HG02870 (cell line): ENCODE results near the gene MYLK.
"Not testable (repeated sequence)": the region's sequence is repeated elsewhere in the genome, so short reads cannot be mapped to it uniquely, and the experiment has no call there.

ENCODE experiments used
- ATAC-seq: cut with Tn5 transposase; IDR thresholded peaks from one replicate; pipeline ENCODE4 v1.9.1; 2021; ENCODE audit warnings: mild to moderate bottlenecking, moderate library complexity; ENCODE audit not compliant: unreplicated experiment

The MYLK gene

GRCh38 chr3:123606527-123606926, 277.6 kb downstream of the MYLK start:
- ATAC-seq, result no peak

DNA sequence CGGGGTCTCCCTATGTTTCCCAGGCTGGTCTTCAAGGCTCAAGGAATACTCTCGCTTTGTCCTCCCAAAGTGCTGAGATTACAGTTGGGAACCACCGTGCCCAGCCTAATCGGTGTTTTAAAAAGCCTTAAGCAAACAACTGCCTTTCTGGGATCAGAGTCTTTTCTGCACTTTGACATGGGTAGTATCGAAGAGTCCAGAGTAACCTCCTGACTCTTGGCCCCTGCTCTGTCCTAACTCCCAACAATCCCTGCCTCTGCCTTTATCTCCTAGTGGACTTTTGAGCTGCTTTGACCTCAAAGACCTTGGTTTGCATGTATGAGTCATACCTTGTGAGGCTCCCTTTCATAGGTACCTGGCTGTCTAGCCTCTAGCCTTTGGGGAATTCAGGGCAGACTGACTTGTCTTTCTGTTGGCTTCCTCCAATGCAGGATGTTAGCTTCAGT, 278.3 kb downstream of the MYLK start:
- peak; percentile 65 for ATAC-seq

GRCh38 chr3:123603153-123603552, 281.0 kb downstream of the MYLK start:
- ATAC-seq, result not testable (repeated sequence)

GRCh38 chr3:123602325-123602724, 281.8 kb downstream of the MYLK start:
- ATAC-seq, result no peak

DNA sequence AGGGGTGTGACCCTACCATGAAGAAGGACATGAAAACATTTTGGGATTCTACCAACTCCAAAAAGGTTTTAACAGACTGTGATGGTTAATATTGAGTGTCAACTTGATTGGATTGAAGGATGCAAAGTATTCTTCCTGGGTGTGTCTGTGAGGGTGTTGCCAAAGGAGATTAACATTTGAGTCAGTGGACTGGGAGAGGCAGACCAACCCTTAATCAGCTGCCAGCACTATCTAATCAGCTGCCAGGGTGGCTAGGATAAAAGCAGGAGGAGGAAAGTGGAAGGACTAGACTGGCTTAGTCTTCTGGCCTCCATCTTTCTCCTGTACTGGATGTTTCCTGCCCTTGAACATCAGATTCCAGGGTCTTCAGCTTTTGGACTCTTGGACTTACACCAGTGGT, 283.3 kb downstream of the MYLK start:
- not testable (repeated sequence) for ATAC-seq

- no peak for ATAC-seq
These were observed 286.6 kb downstream of the MYLK start for GRCh38 chr3:123597561-123597960.

GRCh38 chr3:123595396-123596180, 288.5 kb downstream of the MYLK start:
- no peak for ATAC-seq

GRCh38 chr3:123593381-123593780, 290.8 kb downstream of the MYLK start:
- no peak for ATAC-seq

GRCh38 chr3:123590685-123591450, 293.3 kb downstream of the MYLK start:
- ATAC-seq, result no peak

- no peak for ATAC-seq
These were observed 296.7 kb downstream of the MYLK start for GRCh38 chr3:123587401-123587800.

DNA sequence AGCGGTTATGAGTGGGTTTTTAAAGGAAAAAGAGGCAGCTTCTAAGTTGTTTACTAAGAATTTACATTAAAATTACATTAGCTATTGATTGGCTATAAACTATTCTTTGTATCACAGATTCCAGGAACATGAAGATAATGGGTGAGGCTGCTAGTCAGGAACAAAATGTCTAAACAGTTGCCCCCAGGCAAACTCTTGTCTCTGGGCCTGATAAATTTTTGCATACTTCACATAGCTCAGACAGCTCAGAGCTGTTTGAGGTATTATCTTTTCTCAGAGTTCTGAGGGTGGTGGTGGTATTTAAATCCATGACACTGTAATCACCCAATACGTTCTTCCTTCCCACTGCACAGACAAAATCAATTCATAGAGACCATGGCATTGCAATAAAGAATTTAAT, 297.2 kb downstream of the MYLK start:
- no peak for ATAC-seq

GRCh38 chr3:123586131-123586530, 298.0 kb downstream of the MYLK start:
- ATAC-seq, result no peak

DNA sequence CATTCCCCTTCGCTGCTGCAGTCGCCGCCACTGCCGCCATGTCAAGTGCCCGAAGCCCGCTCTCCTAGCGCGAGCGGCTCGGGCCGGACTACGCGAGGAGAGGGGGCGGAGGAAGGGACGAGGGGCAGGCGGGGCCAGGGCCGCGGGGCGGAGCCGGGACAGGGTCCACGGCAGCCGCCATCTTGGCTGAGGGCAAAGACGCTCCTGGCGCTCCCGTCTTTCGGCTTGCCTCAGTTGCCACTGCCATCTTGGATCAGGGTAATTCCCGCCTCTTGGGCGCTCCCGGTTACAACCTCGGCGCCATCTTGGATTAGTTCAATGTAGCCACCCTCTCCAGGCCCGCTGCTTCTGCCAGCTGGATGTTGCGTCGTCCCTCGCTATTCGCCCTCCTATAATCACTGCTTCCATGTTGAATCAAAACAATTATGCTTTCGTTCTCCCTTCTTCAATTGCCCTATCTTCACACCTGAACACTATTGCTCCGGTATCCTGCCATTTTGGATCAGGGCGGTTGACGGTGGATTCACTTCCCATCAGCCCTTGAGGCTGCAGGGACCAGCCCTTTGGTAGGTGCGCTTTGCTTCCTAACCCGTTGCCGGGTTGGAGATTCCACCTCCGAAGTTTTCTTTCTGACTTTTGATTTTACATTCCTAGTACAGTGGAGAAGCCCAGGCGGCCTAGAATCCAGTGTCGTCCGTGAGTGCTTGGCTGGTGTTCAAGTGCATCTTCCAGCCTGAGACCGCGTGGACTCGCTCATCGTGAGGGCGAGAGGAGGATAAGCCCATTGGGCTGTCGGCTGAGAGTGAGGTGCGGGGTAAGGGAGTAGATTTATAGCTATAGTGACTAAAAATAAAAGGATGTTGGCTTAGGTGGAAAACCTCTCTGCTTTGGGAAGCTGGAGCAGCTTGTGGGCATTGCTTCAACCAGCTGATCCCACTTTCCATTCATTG, 298.9 kb downstream of the MYLK start, which contains the start of gene HACD2:
Gene HACD2, minus strand, starts transcription at position 66 of the 950 bp plus-strand sequence. Its CDS starts 26 bp downstream, at position 40.
- peak; percentile 88 for ATAC-seq

GRCh38 chr3:123584284-123584987, 299.7 kb downstream of the MYLK start:
- peak; percentile 30 for ATAC-seq

DNA sequence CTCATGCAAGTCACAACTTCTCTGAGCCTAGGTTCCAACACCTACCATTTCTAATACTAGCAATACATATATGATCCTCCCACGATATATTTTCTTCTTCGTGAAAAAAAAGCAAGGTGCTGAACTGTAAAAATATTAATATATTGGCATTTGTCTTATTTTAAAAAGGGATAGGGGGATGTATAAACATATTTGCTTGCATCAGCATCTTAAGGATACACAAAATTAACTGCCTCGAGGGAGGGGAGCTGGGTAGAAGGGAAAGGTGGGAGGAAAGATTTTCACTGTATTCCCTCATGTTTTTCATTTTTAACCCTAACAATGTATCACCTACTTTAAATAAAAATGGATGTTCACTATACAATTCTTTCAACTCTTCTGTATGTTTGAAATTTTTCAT, 300.6 kb downstream of the MYLK start:
- no peak for ATAC-seq

DNA sequence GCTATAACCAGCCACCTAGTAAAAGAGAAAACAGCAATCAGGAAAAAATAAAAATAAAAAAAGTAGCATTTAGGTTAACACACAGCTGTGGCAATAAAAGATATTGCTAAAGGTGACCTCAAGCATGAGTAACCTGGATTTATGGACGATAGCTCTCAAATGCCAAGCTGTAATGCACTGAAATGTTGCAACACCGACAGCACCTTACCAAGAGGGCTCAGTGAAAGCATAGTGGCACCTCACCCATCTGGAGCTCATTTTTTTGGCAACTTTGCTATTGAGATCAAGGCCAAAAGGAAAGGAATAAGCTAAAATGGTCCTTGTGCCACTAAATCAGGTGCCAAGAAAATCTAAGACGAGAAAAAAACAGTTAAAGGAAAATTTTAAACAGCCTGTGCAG, 301.8 kb downstream of the MYLK start:
- no peak for ATAC-seq

DNA sequence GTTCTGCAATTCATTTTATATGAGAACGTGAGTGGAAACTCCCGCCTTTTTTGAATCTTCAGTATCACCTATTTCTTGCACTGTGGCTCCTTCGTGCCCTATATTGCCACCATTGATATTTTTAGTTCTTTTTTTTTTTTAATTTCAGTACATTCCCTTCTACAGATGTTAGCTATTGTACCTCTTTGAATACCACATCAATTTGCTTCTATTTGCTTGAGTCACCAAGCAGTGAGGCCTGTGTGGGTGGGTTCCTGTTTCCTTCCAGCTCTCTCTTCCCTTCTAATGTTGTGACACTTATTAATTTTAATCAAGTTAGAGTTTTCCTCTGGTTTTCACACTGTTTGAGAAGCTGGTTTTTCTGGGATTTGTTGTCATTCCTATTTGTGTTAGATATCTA, 308.0 kb downstream of the MYLK start:
- ATAC-seq, result no peak

GRCh38 chr3:123571973-123572365, 312.2 kb downstream of the MYLK start:
- no peak for ATAC-seq

GRCh38 chr3:123571264-123571972, 312.7 kb downstream of the MYLK start:
- ATAC-seq, result no peak

GRCh38 chr3:123568875-123569274, 315.3 kb downstream of the MYLK start:
- ATAC-seq, result no peak
